ENCODE measurements around the gene KIAA1217. TPM values are rescaled to one million over a fixed set of nuclear protein-coding genes. Genes with fewer than 3 reads are reported as not detected.

KIAA1217 gene
- total and polyA plus RNA-seq, 2 of the 8 experiments (the other 6 are each of a cell fraction or from before 2014, with no cell fraction given): 4.5 to 15.6 TPM

- TF ChIP-seq CTBP2 (IDR thresholded peaks at IDR 0.05; ENCODE audit: borderline replicate concordance, insufficient read depth, insufficient read length, low read length): no peak
Observed at GRCh38 chr10:24452030-24452429, 243.1 kb downstream of the KIAA1217 start (continued).

- no peaks in the 10 kb centered on the region for H3K79me1 ChIP-seq (ENCODE audit: low read depth, low read length)
- H4K91ac ChIP-seq (replicated peaks; ENCODE audit: insufficient read length, low read length): no peak overlapping the region
- no peak overlapping the region for H3K9ac ChIP-seq (replicated peaks in 1 of 4; ENCODE audit: extremely low read depth in 1 of 4, low read depth in 3 of 4, low read length in 3 of 4)
- no peak overlapping the region for H4K8ac ChIP-seq (ENCODE audit: extremely low read depth, insufficient read depth, low read length)
- no peak overlapping the region for H2AK5ac ChIP-seq (ENCODE audit: low read depth, low read length)
- no peak overlapping the region for H3K56ac ChIP-seq (replicated peaks; ENCODE audit: insufficient read length, low read depth, low read length)
- H3K18ac ChIP-seq (ENCODE audit: extremely low read depth, low read length): no peak overlapping the region
- no peaks in the 10 kb centered on the region for H3K27me3 ChIP-seq (replicated peaks in 1 of 4; ENCODE audit: control insufficient read depth in 3 of 4, extremely low read depth in 1 of 4, insufficient read depth in 3 of 4, low read length in 3 of 4)
- DNase-seq (ENCODE audit: low read depth in 1 of 2, low spot score in 2 of 2) (no peak), FAIRE-seq (no peak)
- H3K4me3 ChIP-seq (ENCODE audit: extremely low read depth in 1 of 4, insufficient read depth in 2 of 4, low read depth in 3 of 4, low read length in 4 of 4): no peak overlapping the region
- H2BK5ac ChIP-seq (ENCODE audit: low read depth, low read length): no peak overlapping the region
- CTCF ChIA-PET (ENCODE audit: partially characterized antibody): no interaction called here
- H2BK12ac ChIP-seq (ENCODE audit: low read depth, low read length): no peak overlapping the region
- no peaks in the 10 kb centered on the region for H3K23me2 ChIP-seq (ENCODE audit: low read depth, low read length)
- no peak overlapping the region for H3K14ac ChIP-seq (ENCODE audit: insufficient read length)
- no peak overlapping the region for H2BK20ac ChIP-seq (ENCODE audit: low read length)
- no peaks in the 10 kb centered on the region for H3K79me2 ChIP-seq (ENCODE audit: control insufficient read depth in 1 of 2, insufficient read depth in 2 of 2, low read length in 2 of 2)
- no peak overlapping the region for H3K27ac ChIP-seq (ENCODE audit: low read depth, low read length)
- POLR2A ChIA-PET (ENCODE audit: partially characterized antibody): no interaction called here
- no peaks in the 10 kb centered on the region for H3K36me3 ChIP-seq (ENCODE audit: control insufficient read depth in 2 of 4, insufficient read depth in 4 of 4, low read length in 3 of 4)
- no peak overlapping the region for H2BK120ac ChIP-seq (replicated peaks; ENCODE audit: low read depth, low read length)
- H2AFZ ChIP-seq (ENCODE audit: low read length): no peak overlapping the region
- H3K9me3 ChIP-seq (ENCODE audit: insufficient read depth in 2 of 2, low read depth in 1 of 2, low read length in 1 of 2): no peaks in the 10 kb centered on the region
- H3K23ac ChIP-seq (ENCODE audit: insufficient read length): no peak overlapping the region
- H3K4ac ChIP-seq (replicated peaks; ENCODE audit: insufficient read length, low read depth, low read length): no peak overlapping the region
- H3K4me1 ChIP-seq (replicated peaks in 1 of 4; ENCODE audit: control insufficient read depth in 3 of 4, insufficient read depth in 4 of 4, low read length in 3 of 4): peaks cover 0 to 12% (median 6%) of the 10 kb centered on the region in 4 experiments; a peak in 5 of 7 replicates
- peaks cover 0 to 3% of the 10 kb centered on the region in 2 experiments for H4K20me1 ChIP-seq (replicated peaks in 1 of 2; ENCODE audit: control insufficient read depth in 1 of 2, insufficient read depth in 2 of 2, low read length in 2 of 2)
- no peak overlapping the region for H2BK15ac ChIP-seq (ENCODE audit: low read length)
- no peak overlapping the region for H3K4me2 ChIP-seq (ENCODE audit: insufficient read depth in 1 of 2, low read depth in 2 of 2, low read length in 2 of 2)
- H4K5ac ChIP-seq (ENCODE audit: insufficient read length, low read depth, low read length): no peak overlapping the region
- TF ChIP-seq PHF8 (conservative IDR thresholded peaks at IDR 0.05; ENCODE audit: low read depth, low read length) (no peak), RBBP5 (IDR thresholded peaks at IDR 0.05; ENCODE audit: borderline replicate concordance, low read depth, low read length) (no peak), SIRT6 (IDR thresholded peaks at IDR 0.05; ENCODE audit: low read length) (no peak), YY1 (IDR thresholded peaks at IDR 0.05; ENCODE audit: low read depth, low read length) (no peak), SRF (IDR thresholded peaks at IDR 0.05; ENCODE audit: low read depth, low read length) (no peak), POLR2AphosphoS5 (IDR thresholded peaks at IDR 0.05; ENCODE audit: low read depth, low read length) (no peak), RAD21 (IDR thresholded peaks at IDR 0.05 in 1 of 2, conservative IDR thresholded peaks at IDR 0.05 in 1 of 2; ENCODE audit: low read depth in 2 of 2, low read length in 2 of 2) (no peak), HDAC2 (IDR thresholded peaks at IDR 0.05; ENCODE audit: borderline replicate concordance in 1 of 2, low read depth in 2 of 2, low read length in 2 of 2) (no peak), TCF12 (IDR thresholded peaks at IDR 0.05; ENCODE audit: low read depth, low read length) (no peak), EZH2 (IDR thresholded peaks at IDR 0.05; ENCODE audit: low read depth, low read length, severe bottlenecking) (no peak)
Observed at GRCh38 chr10:24453404-24453830, 244.5 kb downstream of the KIAA1217 start.

Data from H1 (cell line).